AG09309 (cell line): ENCODE results near the gene EIF3CL.
"Not testable (repeated sequence)": the region's sequence is repeated elsewhere in the genome, so short reads cannot be mapped to it uniquely, and the experiment has no call there.

Experiments used
- DNase-seq: peaks from one replicate; pipeline ENCODE4 v3.0.0-alpha.2; 2010; ENCODE audit warnings: low read depth
- H3K4me3 ChIP-seq: 2 replicates; pipeline ENCODE4 v1.5.1; 2011; ENCODE audit warnings: mild to moderate bottlenecking, low read depth, low read length, moderate library complexity; ENCODE audit not compliant: control insufficient read depth

The EIF3CL gene

GRCh38 chr16:28364268-28365173, 39.1 kb downstream of the EIF3CL start:
- not testable (repeated sequence) for H3K4me3 ChIP-seq, DNase-seq

GRCh38 chr16:28363408-28363807, 40.2 kb downstream of the EIF3CL start, which contains the start of gene NPIPB6:
TSS of gene NPIPB6 (minus strand) at chr16:28363508. CDS start at chr16:28362822, 686 bp downstream.
- not testable (repeated sequence) for H3K4me3 ChIP-seq

GRCh38 chr16:28362600-28362999, 41.0 kb downstream of the EIF3CL start:
- DNase-seq, H3K4me3 ChIP-seq: not testable (repeated sequence)

More at GRCh38 chr16:28363408-28363807, 40.2 kb downstream of the EIF3CL start, which contains the start of gene NPIPB6:
- DNase-seq: not testable (repeated sequence)

- H3K4me3 ChIP-seq, DNase-seq: not testable (repeated sequence)
These were observed 65.4 kb downstream of the EIF3CL start for GRCh38 chr16:28338230-28338629.

GRCh38 chr16:28336940-28337710, 66.5 kb downstream of the EIF3CL start:
- not testable (repeated sequence) for DNase-seq, H3K4me3 ChIP-seq

- DNase-seq, H3K4me3 ChIP-seq: not testable (repeated sequence)
These were observed 68.0 kb downstream of the EIF3CL start for GRCh38 chr16:28335678-28336077.

GRCh38 chr16:28332632-28333031, 71.0 kb downstream of the EIF3CL start:
- DNase-seq, H3K4me3 ChIP-seq: not testable (repeated sequence)

GRCh38 chr16:28330981-28331380, 72.7 kb downstream of the EIF3CL start:
- H3K4me3 ChIP-seq, DNase-seq: not testable (repeated sequence)

- not testable (repeated sequence) for DNase-seq, H3K4me3 ChIP-seq
These were observed 73.4 kb downstream of the EIF3CL start for GRCh38 chr16:28330232-28330631.
